ENCODE data around the gene TES. TPM values are rescaled to one million over a fixed set of nuclear protein-coding genes. Genes with fewer than 3 reads are reported as not detected.

TES gene
- total and polyA plus RNA-seq, 2 of the 8 experiments (the other 6 are each of a cell fraction or from before 2014, with no cell fraction given), result 18.2 to 36.3 TPM

GRCh38 chr7:116230191-116231005 lies 20.1 kb downstream of the TES start:
- no peaks in the 10 kb centered on the region for H3K27me3 ChIP-seq (replicated peaks in 1 of 4; ENCODE audit: control insufficient read depth in 3 of 4, extremely low read depth in 1 of 4, insufficient read depth in 3 of 4, low read length in 3 of 4)
- H3K79me1 ChIP-seq (ENCODE audit: low read depth, low read length), result no peaks in the 10 kb centered on the region
- no peaks in the 10 kb centered on the region for H3K36me3 ChIP-seq (ENCODE audit: control insufficient read depth in 2 of 4, insufficient read depth in 4 of 4, low read length in 3 of 4)
- H3K79me2 ChIP-seq (ENCODE audit: control insufficient read depth in 1 of 2, insufficient read depth in 2 of 2, low read length in 2 of 2), result 0 out of 4 replicates have a peak, but pooled peaks cover 0 to 4% of the 10 kb centered on the region in 2 experiments
- peaks cover 0 to 5% (median 1%) of the 10 kb centered on the region in 4 experiments; a peak in 4 of 7 replicates for H3K4me1 ChIP-seq (replicated peaks in 1 of 4; ENCODE audit: control insufficient read depth in 3 of 4, insufficient read depth in 4 of 4, low read length in 3 of 4)
- no peak for FAIRE-seq
- H3K4me3 ChIP-seq (ENCODE audit: extremely low read depth in 1 of 4, insufficient read depth in 2 of 4, low read depth in 3 of 4, low read length in 4 of 4), result no peak overlapping the region
- no peak overlapping the region for H4K91ac ChIP-seq (replicated peaks; ENCODE audit: insufficient read length, low read length)
- no peak overlapping the region for H2BK20ac ChIP-seq (ENCODE audit: low read length)
- no peak overlapping the region for H3K9ac ChIP-seq (replicated peaks in 1 of 4; ENCODE audit: extremely low read depth in 1 of 4, low read depth in 3 of 4, low read length in 3 of 4)
- no peak overlapping the region for H3K4ac ChIP-seq (replicated peaks; ENCODE audit: insufficient read length, low read depth, low read length)
- H3K18ac ChIP-seq (ENCODE audit: extremely low read depth, low read length), result no peak overlapping the region; the same call in 1 of the 2 replicates
- 86% methylated on average over 4 of the region's 4 CpGs; no CpG with 5 or more reads in 1 of the 2 experiments for WGBS, 2 experiments (ENCODE audit: extremely low coverage in 1 of 2, insufficient coverage in 1 of 2, insufficient read length in 1 of 2, insufficient replicate concordance in 2 of 2, low coverage in 1 of 2, low lambda C conversion rate in 2 of 2, missing lambda C conversion rate in 1 of 2)
- no peak overlapping the region for H3K4me2 ChIP-seq (ENCODE audit: insufficient read depth in 1 of 2, low read depth in 2 of 2, low read length in 2 of 2)
- no peak overlapping the region for H2BK5ac ChIP-seq (ENCODE audit: low read depth, low read length)
- DNase-seq (ENCODE audit: low read depth in 1 of 2, low spot score in 2 of 2), result no peak
- no peak overlapping the region for H3K27ac ChIP-seq (ENCODE audit: low read depth, low read length)
- H3K23ac ChIP-seq (ENCODE audit: insufficient read length), result no peak overlapping the region
- H3K9me3 ChIP-seq (ENCODE audit: insufficient read depth in 2 of 2, low read depth in 1 of 2, low read length in 1 of 2), result no peaks in the 10 kb centered on the region
- H3K56ac ChIP-seq (replicated peaks; ENCODE audit: insufficient read length, low read depth, low read length), result no peak overlapping the region
- POLR2A ChIA-PET (ENCODE audit: partially characterized antibody), result interaction anchor here (0.6 to 1.6 kb wide), 2 partner anchors 18 to 20 kb away, joined by 3 to 6 read pairs; partner anchors contain the start of gene TES
- H2AFZ ChIP-seq (ENCODE audit: low read length), result no peak overlapping the region
- H4K5ac ChIP-seq (ENCODE audit: insufficient read length, low read depth, low read length), result no peak overlapping the region
- no peak overlapping the region for H2BK15ac ChIP-seq (ENCODE audit: low read length)
- no peak overlapping the region for H2BK120ac ChIP-seq (replicated peaks; ENCODE audit: low read depth, low read length)
- TF ChIP-seq NANOG (IDR thresholded peaks at IDR 0.05; ENCODE audit: insufficient read depth, low read depth, low read length, poor library complexity, severe bottlenecking) (no peak), MAFK (IDR thresholded peaks at IDR 0.05; ENCODE audit: low read depth, low read length) (no peak)
- no peaks in the 10 kb centered on the region for H3K23me2 ChIP-seq (ENCODE audit: low read depth, low read length)
- no peak overlapping the region for H3K14ac ChIP-seq (ENCODE audit: insufficient read length)
- H4K20me1 ChIP-seq (replicated peaks in 1 of 2; ENCODE audit: control insufficient read depth in 1 of 2, insufficient read depth in 2 of 2, low read length in 2 of 2), result no peaks in the 10 kb centered on the region
- no peak overlapping the region for H4K8ac ChIP-seq (ENCODE audit: extremely low read depth, insufficient read depth, low read length)
- CTCF ChIA-PET (ENCODE audit: partially characterized antibody), result interaction anchor here (0.6 to 9.0 kb wide), 13 partner anchors 9 to 265 kb away, joined by 3 to 175 read pairs (median 4); no protein-coding TSS in a partner anchor
- no peak overlapping the region for H2AK5ac ChIP-seq (ENCODE audit: low read depth, low read length)
- H2BK12ac ChIP-seq (ENCODE audit: low read depth, low read length), result no peak overlapping the region
